IMR-90 (cell line): Measurements from ENCODE around the gene SNAPC4. TPM values are rescaled to one million over a fixed set of nuclear protein-coding genes. Genes with fewer than 3 reads are reported as not detected.
A peak's percentile ranks its signal among the peaks of the same experiment; 100 is the strongest.

Source experiments
- ATAC-seq: fragments of 200-7000 bp; cut with Tn5 transposase; 2 replicates; pipeline ENCODE4 v1.9.1; 2020; ENCODE audit warnings: low read depth, mild to moderate bottlenecking, moderate library complexity
- BruUV-seq: library from RNA; stranded (reverse); fragments of 400-500 nt; replicated peaks from 2 replicates; lab custom pipeline; 2021; lab: Mats Ljungman, UMichigan
- CTCF ChIA-PET: fragments of 300-600 bp; formaldehyde crosslinking; extraction: SDS; loops from one replicate; lab custom pipeline; 2021; ENCODE audit warnings: antibody characterized with exemption; lab: Yijun Ruan, JAX
- POLR2A ChIA-PET: fragments of 300-600 bp; sonication (Branson Sonifier 250); formaldehyde crosslinking; loops from one replicate; lab custom pipeline; 2022; ENCODE audit warnings: antibody characterized with exemption; ENCODE audit not compliant: unreplicated experiment; lab: Charles Lee
- DNase-seq: peaks from one replicate; pipeline ENCODE4 v3.0.0; 2013
- H2AFZ ChIP-seq: replicated peaks from 2 replicates; pipeline ENCODE3; 2013; ENCODE audit warnings: low read length, mild to moderate bottlenecking; ENCODE audit not compliant: poor library complexity
- H2AK5ac ChIP-seq: 2 replicates; pipeline ENCODE4 v1.6.1; 2013; ENCODE audit warnings: low read depth, low read length, inconsistent platforms
- H2AK9ac ChIP-seq: replicated peaks from 2 replicates; pipeline ENCODE3; 2013; ENCODE audit warnings: mild to moderate bottlenecking, low read depth, low read length, moderate library complexity; ENCODE audit not compliant: poor library complexity
- H2BK120ac ChIP-seq: 2 replicates; pipeline ENCODE4 v1.6.1; 2013; ENCODE audit warnings: low read depth, low read length, inconsistent platforms
- H2BK15ac ChIP-seq: 3 replicates; pipeline ENCODE4 v1.6.1; 2013; ENCODE audit warnings: low read depth, low read length, inconsistent platforms
- H2BK20ac ChIP-seq: 2 replicates; pipeline ENCODE4 v1.6.1; 2013; ENCODE audit warnings: low read depth, mild to moderate bottlenecking, inconsistent platforms, low read length, moderate library complexity
- H2BK5ac ChIP-seq: 2 replicates; pipeline ENCODE4 v1.6.1; 2013; ENCODE audit warnings: mild to moderate bottlenecking, low read depth, low read length, inconsistent platforms; ENCODE audit not compliant: poor library complexity, severe bottlenecking
- H3K14ac ChIP-seq: replicated peaks from 2 replicates; pipeline ENCODE4 v1.6.1; 2013; ENCODE audit warnings: low read depth, low read length, inconsistent platforms
- H3K18ac ChIP-seq: 2 replicates; pipeline ENCODE4 v1.6.1; 2013; ENCODE audit warnings: low read depth, low read length, control low read depth
- H3K23ac ChIP-seq: 2 replicates; pipeline ENCODE4 v1.6.1; 2013; ENCODE audit warnings: low read depth, low read length, inconsistent platforms
- H3K27ac ChIP-seq: 2 replicates; pipeline ENCODE4 v1.5.1; 2013; ENCODE audit warnings: mild to moderate bottlenecking, control low read depth, low read length; ENCODE audit not compliant: insufficient read depth
- H3K27me3 ChIP-seq: 2 replicates; pipeline ENCODE4 v1.6.1; 2013; ENCODE audit warnings: low read length; ENCODE audit not compliant: control insufficient read depth, insufficient read depth
- H3K36me3 ChIP-seq: 2 replicates; pipeline ENCODE4 v1.6.1; 2013; ENCODE audit warnings: low read length, mixed read lengths; ENCODE audit not compliant: control insufficient read depth, insufficient read depth
- H3K4ac ChIP-seq: 2 replicates; pipeline ENCODE4 v1.6.1; 2013; ENCODE audit warnings: low read depth, low read length, inconsistent platforms
- H3K4me1 ChIP-seq: 2 replicates; pipeline ENCODE4 v1.6.1; 2013; ENCODE audit warnings: low read length, mixed read lengths; ENCODE audit not compliant: control insufficient read depth, insufficient read depth
- H3K4me2 ChIP-seq: 2 replicates; pipeline ENCODE4 v1.6.1; 2013; ENCODE audit warnings: low read depth, mild to moderate bottlenecking, control low read depth, low read length, moderate library complexity
- H3K4me3 ChIP-seq: 2 replicates; pipeline ENCODE4 v1.5.1; 2013; ENCODE audit warnings: low read depth, mild to moderate bottlenecking, control low read depth, low read length, moderate library complexity; ENCODE audit not compliant: insufficient read depth
- H3K56ac ChIP-seq: 2 replicates; pipeline ENCODE4 v1.6.1; 2013; ENCODE audit warnings: low read length, inconsistent platforms; ENCODE audit not compliant: insufficient read depth; ENCODE audit errors: extremely low read depth
- H3K79me1 ChIP-seq, 2 experiments: 2 replicates each; pipeline ENCODE4 v1.6.1; 2013; ENCODE audit warnings: low read length in 2 of 2, inconsistent platforms in 1 of 2, low read depth in 1 of 2
- H3K9ac ChIP-seq: 2 replicates; pipeline ENCODE4 v1.6.1; 2013; ENCODE audit warnings: low read depth, low read length, control low read depth
- H3K9me1 ChIP-seq: 2 replicates; pipeline ENCODE4 v1.6.1; 2013; ENCODE audit warnings: low read length, inconsistent platforms; ENCODE audit not compliant: insufficient read depth
- H3K9me3 ChIP-seq: 2 replicates; pipeline ENCODE4 v1.6.1; 2013; ENCODE audit warnings: low read length; ENCODE audit not compliant: control insufficient read depth, insufficient read depth
- H4K20me1 ChIP-seq: 2 replicates; pipeline ENCODE4 v1.6.1; 2013; ENCODE audit warnings: low read length, inconsistent platforms; ENCODE audit not compliant: insufficient read depth
- H4K5ac ChIP-seq: 2 replicates; pipeline ENCODE4 v1.6.1; 2013; ENCODE audit warnings: mild to moderate bottlenecking, low read depth, low read length, control low read depth
- H4K8ac ChIP-seq, 2 experiments: 2 replicates each; pipeline ENCODE4 v1.6.1; 2013; ENCODE audit warnings: low read depth in 2 of 2, low read length in 2 of 2, control low read depth in 1 of 2, inconsistent platforms in 1 of 2
- H4K91ac ChIP-seq: 2 replicates; pipeline ENCODE4 v1.6.1; 2013; ENCODE audit warnings: low read depth, low read length, inconsistent platforms; ENCODE audit not compliant: insufficient read depth
- BHLHE40 ChIP-seq: fragments of 150-350 bp; IDR thresholded peaks from 2 replicates; pipeline ENCODE4 v1.6.1; 2016; ENCODE audit warnings: mild to moderate bottlenecking, low read depth, low read length
- CEBPB ChIP-seq: IDR thresholded peaks from 2 replicates; pipeline ENCODE4 v1.6.1; 2012; ENCODE audit warnings: low read depth, low read length, improper control_type of control experiment
- CHD1 ChIP-seq: IDR thresholded peaks from 2 replicates; pipeline ENCODE4 v1.6.1; 2012; ENCODE audit warnings: low read depth, low read length, improper control_type of control experiment
- FOS ChIP-seq: fragments of 150-350 bp; IDR thresholded peaks from 2 replicates; pipeline ENCODE4 v1.6.1; 2016; ENCODE audit warnings: low read depth, low read length
- MAFK ChIP-seq: IDR thresholded peaks from 2 replicates; pipeline ENCODE4 v1.6.1; 2012; ENCODE audit warnings: low read depth, low read length, improper control_type of control experiment
- MAZ ChIP-seq: IDR thresholded peaks from 2 replicates; pipeline ENCODE4 v1.6.1; 2012; ENCODE audit warnings: low read depth, mild to moderate bottlenecking, low read length, improper control_type of control experiment, moderate library complexity, borderline replicate concordance
- MXI1 ChIP-seq: IDR thresholded peaks from 2 replicates; pipeline ENCODE4 v1.6.1; 2012; ENCODE audit warnings: low read depth, mild to moderate bottlenecking, low read length, moderate library complexity, borderline replicate concordance
- NFE2L2 ChIP-seq: fragments of 150-350 bp; IDR thresholded peaks from 2 replicates; pipeline ENCODE4 v1.6.1; 2016; ENCODE audit warnings: low read depth, mild to moderate bottlenecking, low read length
- POLR2A ChIP-seq: IDR thresholded peaks from 2 replicates; pipeline ENCODE4 v1.6.1; 2012; ENCODE audit warnings: mild to moderate bottlenecking, low read depth, low read length
- RAD21 ChIP-seq: IDR thresholded peaks from 2 replicates; pipeline ENCODE4 v1.6.1; 2012; ENCODE audit warnings: low read length, improper control_type of control experiment
- RCOR1 ChIP-seq: IDR thresholded peaks from 2 replicates; pipeline ENCODE4 v1.6.1; 2012; ENCODE audit warnings: mild to moderate bottlenecking, low read length, improper control_type of control experiment; ENCODE audit not compliant: insufficient replicate concordance
- RFX5 ChIP-seq: IDR thresholded peaks from 2 replicates; pipeline ENCODE4 v1.8.0; 2012; ENCODE audit warnings: low read depth, mild to moderate bottlenecking, low read length, moderate library complexity
- SMC3 ChIP-seq: fragments of 150-350 bp; IDR thresholded peaks from 2 replicates; pipeline ENCODE4 v1.6.1; 2016; ENCODE audit warnings: low read depth, mild to moderate bottlenecking, antibody characterized with exemption, low read length, moderate library complexity
- WGBS, 2 experiments: methylation state at CpG; one replicate each; pipeline versions ENCODE4 v1.1.5 to v1.1.7; 2013; ENCODE audit warnings: missing lambda C conversion rate in 2 of 2; ENCODE audit not compliant: insufficient read length in 1 of 2; ENCODE audit errors: extremely low coverage in 2 of 2; 5-methylcytosine and 5-hydroxymethylcytosine counted together
- dilution Hi-C: fragments of 300-500 bp; cut with HindIII; formaldehyde crosslinking; loops from one replicate; pipeline ENCODE4 v1.14.3; 2018; ENCODE audit warnings: low sequenced_read_pairs; ENCODE audit not compliant: unreplicated experiment
- in situ Hi-C: fragments of 300-500 bp; cut with MboI; formaldehyde crosslinking; loops from 3 replicates; pipeline ENCODE4 v1.14.3; 2019; ENCODE audit warnings: low sequenced_read_pairs, inconsistent platforms, mixed read lengths
- intact Hi-C: fragments of 100-400 bp; cut with micrococcal nuclease; formaldehyde crosslinking; loops from 2 replicates; pipeline ENCODE4 v1.10.0; 2022
- polyA plus RNA-seq, 3 experiments: library from polyadenylated mRNA; depleted of rRNA; stranded (reverse); fragments of >200 nt; gene quantifications; 2 replicates each; pipeline ENCODE4 v1.2.3, GENCODE V29; 2012; ENCODE audit warnings: low replicate concordance in 1 of 3
- total RNA-seq: library from RNA; depleted of rRNA; stranded (reverse); fragments of >200 nt; gene quantifications from 2 replicates; pipeline ENCODE4 v1.2.3, GENCODE V29; 2012
- TF ChIP-seq, protein P1 (sequence below): fragments of 150-350 bp; IDR thresholded peaks from 2 replicates; pipeline ENCODE4 v1.6.1; 2016; ENCODE audit warnings: low read depth, mild to moderate bottlenecking, low read length, moderate library complexity, borderline replicate concordance
- TF ChIP-seq, protein P2 (sequence below): conservative IDR thresholded peaks from 2 replicates; pipeline ENCODE4 v1.5.1; 2012; ENCODE audit warnings: mild to moderate bottlenecking, low read depth, low read length, improper control_type of control experiment
- TF ChIP-seq, protein P3 (sequence below): fragments of 150-350 bp; IDR thresholded peaks from 2 replicates; pipeline ENCODE4 v1.6.1; 2017; ENCODE audit warnings: mild to moderate bottlenecking, antibody characterized with exemption, low read length, low read depth

The SNAPC4 gene
- total and polyA plus RNA-seq, 2 of the 4 experiments (the other 2 are of a cell fraction), result 2.5 to 6.5 TPM

DNA sequence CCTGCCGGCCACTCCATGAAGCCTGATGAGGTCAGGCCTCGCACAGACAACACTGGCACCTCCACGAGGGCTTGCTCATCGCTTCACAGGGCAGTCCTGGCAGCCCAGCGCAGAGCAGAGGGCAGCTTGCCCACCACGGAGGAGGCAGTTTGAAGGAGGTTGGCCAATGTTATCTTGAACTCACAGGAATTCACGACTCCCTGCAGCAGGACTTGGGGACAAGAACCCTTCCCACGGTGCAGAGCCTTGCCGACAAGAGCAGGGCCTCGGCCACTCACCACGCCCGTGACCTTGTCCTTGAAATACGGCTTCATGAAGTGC, 5.0 kb downstream of the SNAPC4 start:
- no peak for DNase-seq
- no peak overlapping the region for H3K56ac ChIP-seq
- peaks cover 62% of the 10 kb centered on the region for H3K36me3 ChIP-seq
- TF ChIP-seq, protein P1, sequence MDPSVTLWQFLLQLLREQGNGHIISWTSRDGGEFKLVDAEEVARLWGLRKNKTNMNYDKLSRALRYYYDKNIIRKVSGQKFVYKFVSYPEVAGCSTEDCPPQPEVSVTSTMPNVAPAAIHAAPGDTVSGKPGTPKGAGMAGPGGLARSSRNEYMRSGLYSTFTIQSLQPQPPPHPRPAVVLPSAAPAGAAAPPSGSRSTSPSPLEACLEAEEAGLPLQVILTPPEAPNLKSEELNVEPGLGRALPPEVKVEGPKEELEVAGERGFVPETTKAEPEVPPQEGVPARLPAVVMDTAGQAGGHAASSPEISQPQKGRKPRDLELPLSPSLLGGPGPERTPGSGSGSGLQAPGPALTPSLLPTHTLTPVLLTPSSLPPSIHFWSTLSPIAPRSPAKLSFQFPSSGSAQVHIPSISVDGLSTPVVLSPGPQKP, result no peak
- TF ChIP-seq POLR2A (no peak), FOS (no peak), RFX5 (no peak), RCOR1 (no peak), RAD21 (no peak), MXI1 (no peak), NFE2L2 (no peak), BHLHE40 (no peak), SMC3 (no peak), MAZ (no peak), CHD1 (no peak), CEBPB (no peak), MAFK (no peak)
- TF ChIP-seq, protein P2, sequence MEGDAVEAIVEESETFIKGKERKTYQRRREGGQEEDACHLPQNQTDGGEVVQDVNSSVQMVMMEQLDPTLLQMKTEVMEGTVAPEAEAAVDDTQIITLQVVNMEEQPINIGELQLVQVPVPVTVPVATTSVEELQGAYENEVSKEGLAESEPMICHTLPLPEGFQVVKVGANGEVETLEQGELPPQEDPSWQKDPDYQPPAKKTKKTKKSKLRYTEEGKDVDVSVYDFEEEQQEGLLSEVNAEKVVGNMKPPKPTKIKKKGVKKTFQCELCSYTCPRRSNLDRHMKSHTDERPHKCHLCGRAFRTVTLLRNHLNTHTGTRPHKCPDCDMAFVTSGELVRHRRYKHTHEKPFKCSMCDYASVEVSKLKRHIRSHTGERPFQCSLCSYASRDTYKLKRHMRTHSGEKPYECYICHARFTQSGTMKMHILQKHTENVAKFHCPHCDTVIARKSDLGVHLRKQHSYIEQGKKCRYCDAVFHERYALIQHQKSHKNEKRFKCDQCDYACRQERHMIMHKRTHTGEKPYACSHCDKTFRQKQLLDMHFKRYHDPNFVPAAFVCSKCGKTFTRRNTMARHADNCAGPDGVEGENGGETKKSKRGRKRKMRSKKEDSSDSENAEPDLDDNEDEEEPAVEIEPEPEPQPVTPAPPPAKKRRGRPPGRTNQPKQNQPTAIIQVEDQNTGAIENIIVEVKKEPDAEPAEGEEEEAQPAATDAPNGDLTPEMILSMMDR, result no peak
- TF ChIP-seq, protein P3, sequence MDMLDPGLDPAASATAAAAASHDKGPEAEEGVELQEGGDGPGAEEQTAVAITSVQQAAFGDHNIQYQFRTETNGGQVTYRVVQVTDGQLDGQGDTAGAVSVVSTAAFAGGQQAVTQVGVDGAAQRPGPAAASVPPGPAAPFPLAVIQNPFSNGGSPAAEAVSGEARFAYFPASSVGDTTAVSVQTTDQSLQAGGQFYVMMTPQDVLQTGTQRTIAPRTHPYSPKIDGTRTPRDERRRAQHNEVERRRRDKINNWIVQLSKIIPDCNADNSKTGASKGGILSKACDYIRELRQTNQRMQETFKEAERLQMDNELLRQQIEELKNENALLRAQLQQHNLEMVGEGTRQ, result no peak
- H3K79me1 ChIP-seq, result peaks cover 20 to 37% of the 10 kb centered on the region in 2 experiments
- no peak overlapping the region for H2BK120ac ChIP-seq
- no peak overlapping the region for H3K23ac ChIP-seq
- no peak overlapping the region for H2BK20ac ChIP-seq
- H4K20me1 ChIP-seq, result peaks cover 16% of the 10 kb centered on the region
- no peak overlapping the region for H3K4ac ChIP-seq
- in situ Hi-C loops (no loop called here), intact Hi-C loops (no loop called here), dilution Hi-C loops (no loop called here)
- ChIA-PET POLR2A (no interaction called here), CTCF (no interaction called here)
- no peak overlapping the region for H3K18ac ChIP-seq
- H3K4me2 ChIP-seq, result no peak overlapping the region
- H3K14ac ChIP-seq, result no peak overlapping the region
- H3K9ac ChIP-seq, result no peak overlapping the region
- H2BK15ac ChIP-seq, result no peak overlapping the region
- no peak overlapping the region for H2AFZ ChIP-seq
- no peaks in the 10 kb centered on the region for H3K9me3 ChIP-seq
- H3K4me1 ChIP-seq, result peaks cover 6% of the 10 kb centered on the region
- no peak overlapping the region for H2BK5ac ChIP-seq
- no peak overlapping the region for H3K4me3 ChIP-seq
- H3K27me3 ChIP-seq, result no peaks in the 10 kb centered on the region
- no peak overlapping the region for H4K91ac ChIP-seq
- BruUV-seq, result no TSS peak
- no peak overlapping the region for H4K8ac ChIP-seq
- no peak overlapping the region for H3K27ac ChIP-seq
- H2AK5ac ChIP-seq, result no peak overlapping the region
- WGBS, 2 experiments, result 90% methylated on average over 6 of the region's 13 CpGs; no CpG with 5 or more reads in 1 of the 2 experiments
- ATAC-seq, result no peak
- H3K9me1 ChIP-seq, result no peaks in the 10 kb centered on the region
- peak overlapping the region; percentile 16 for H2AK9ac ChIP-seq
- H4K5ac ChIP-seq, result no peak overlapping the region
